ENCODE data around the gene CDH10.

- TF ChIP-seq CTCF (IDR thresholded peaks at IDR 0.05) (peak; percentile 40 to 73 (median 47)), EP300 (IDR thresholded peaks at IDR 0.05) (no peak)
Observed at GRCh38 chr5:24633715-24634325, 11.0 kb downstream of the CDH10 start.

Measured in tibial nerve (tissue), 4 donors.